HG03097 (cell line): ENCODE measurements around the gene PCNT.
"Not testable (repeated sequence)": the region's sequence is repeated elsewhere in the genome, so short reads cannot be mapped to it uniquely, and the experiment has no call there.

Experiments
- ATAC-seq: cut with Tn5 transposase; IDR thresholded peaks from one replicate; pipeline ENCODE4 v1.9.1; 2021; ENCODE audit not compliant: unreplicated experiment, low FRiP score

The PCNT gene

GRCh38 chr21:46439906-46440305, 116.0 kb downstream of the PCNT start:
- ATAC-seq, result no peak

- no peak for ATAC-seq
These were observed 117.4 kb downstream of the PCNT start for GRCh38 chr21:46441331-46441730.

GRCh38 chr21:46441961-46442498, 118.1 kb downstream of the PCNT start:
- no peak for ATAC-seq

DNA sequence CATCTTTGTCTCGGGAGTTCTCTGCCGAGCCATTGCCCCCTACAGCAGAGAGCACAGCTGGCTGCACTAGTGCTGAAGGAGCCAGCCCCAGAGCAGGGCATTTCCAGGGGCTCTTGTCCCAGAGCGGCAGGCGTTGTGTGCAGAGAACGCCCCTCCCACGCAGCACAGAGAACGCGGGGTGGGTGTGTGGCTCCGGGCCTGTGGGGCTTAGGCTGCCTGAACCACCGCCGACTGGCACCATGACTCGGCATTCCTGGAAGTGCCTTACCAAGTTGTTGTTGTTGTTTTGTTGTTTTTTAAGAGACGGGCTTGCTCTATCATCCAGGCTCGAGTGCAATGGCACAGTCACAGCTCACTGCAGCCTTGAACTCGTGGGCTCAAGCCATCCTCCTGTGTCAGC, 119.0 kb downstream of the PCNT start:
- no peak for ATAC-seq

- no peak for ATAC-seq
These were observed 120.0 kb downstream of the PCNT start for GRCh38 chr21:46443910-46444309.

- ATAC-seq, result no peak
These were observed 124.2 kb downstream of the PCNT start for GRCh38 chr21:46448108-46448507.

- not testable (repeated sequence) for ATAC-seq
These were observed 124.9 kb downstream of the PCNT start for GRCh38 chr21:46448855-46449254.

- ATAC-seq, result no peak
These were observed 128.8 kb downstream of the PCNT start for GRCh38 chr21:46452710-46453109.

GRCh38 chr21:46454142-46454541, 130.2 kb downstream of the PCNT start:
- ATAC-seq, result no peak

DNA sequence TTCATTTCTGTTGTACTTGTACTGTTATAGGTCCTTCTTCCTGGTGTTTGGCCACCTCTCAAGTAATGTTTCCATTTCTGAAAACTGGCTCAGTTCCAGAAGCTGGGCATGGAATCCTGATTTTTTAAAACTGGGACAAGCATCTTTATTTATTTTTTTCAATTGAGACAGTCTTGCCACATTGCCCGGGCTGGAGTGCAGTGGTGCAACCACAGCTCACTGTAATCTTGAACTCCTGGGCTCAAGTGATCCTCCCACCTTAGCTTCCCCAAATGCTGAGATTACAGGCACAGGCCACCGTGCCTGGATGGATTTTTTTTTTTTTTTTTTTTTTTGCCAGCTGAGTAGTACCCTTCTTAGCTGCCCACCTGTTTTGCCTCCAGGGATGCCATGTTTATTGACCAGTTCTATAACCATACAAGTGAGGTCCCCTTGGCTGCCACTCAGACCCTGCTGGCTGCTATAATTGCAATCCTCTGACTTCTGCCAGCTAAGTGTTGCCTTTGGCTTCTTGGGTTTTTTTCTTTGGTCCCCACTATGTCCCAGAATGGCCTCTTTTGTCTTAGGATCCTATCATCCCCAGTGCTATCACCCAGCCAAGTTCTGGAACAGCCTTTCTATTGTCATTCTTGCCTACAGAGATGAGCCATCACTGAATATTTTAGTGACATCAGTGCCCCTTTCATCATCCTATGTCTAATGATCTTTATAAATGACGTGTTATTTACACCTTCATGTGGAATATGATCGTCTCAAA, 130.9 kb downstream of the PCNT start:
- no peak for ATAC-seq

- ATAC-seq, result no peak
These were observed 131.8 kb downstream of the PCNT start for GRCh38 chr21:46455575-46456385.

- no peak for ATAC-seq
These were observed 132.8 kb downstream of the PCNT start for GRCh38 chr21:46456750-46457149.

DNA sequence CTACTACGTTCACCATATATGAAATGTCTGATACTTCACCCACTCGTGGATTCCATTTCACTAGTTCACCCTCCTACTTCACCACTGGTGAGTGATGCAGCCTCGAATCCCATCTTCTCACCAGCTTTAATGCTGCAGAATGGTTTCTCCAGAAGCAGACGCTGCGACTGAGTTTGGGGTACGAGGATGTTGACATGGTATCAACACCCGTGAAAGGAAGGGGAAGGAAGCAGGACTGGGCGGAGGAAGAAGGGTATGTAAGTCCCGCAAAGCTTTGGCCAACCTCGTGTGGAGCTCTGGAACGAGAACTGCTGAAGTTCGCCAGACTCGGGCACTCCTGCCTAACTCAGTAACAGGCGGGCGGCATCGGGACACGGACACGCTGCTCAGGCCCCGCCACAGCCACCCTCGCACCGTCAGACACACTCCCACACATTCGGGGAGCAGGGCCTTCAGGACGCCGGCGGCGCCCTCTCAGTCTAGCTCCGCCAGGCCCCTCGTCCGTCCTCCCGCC, 133.9 kb downstream of the PCNT start:
- peak; percentile 17 for ATAC-seq

DNA sequence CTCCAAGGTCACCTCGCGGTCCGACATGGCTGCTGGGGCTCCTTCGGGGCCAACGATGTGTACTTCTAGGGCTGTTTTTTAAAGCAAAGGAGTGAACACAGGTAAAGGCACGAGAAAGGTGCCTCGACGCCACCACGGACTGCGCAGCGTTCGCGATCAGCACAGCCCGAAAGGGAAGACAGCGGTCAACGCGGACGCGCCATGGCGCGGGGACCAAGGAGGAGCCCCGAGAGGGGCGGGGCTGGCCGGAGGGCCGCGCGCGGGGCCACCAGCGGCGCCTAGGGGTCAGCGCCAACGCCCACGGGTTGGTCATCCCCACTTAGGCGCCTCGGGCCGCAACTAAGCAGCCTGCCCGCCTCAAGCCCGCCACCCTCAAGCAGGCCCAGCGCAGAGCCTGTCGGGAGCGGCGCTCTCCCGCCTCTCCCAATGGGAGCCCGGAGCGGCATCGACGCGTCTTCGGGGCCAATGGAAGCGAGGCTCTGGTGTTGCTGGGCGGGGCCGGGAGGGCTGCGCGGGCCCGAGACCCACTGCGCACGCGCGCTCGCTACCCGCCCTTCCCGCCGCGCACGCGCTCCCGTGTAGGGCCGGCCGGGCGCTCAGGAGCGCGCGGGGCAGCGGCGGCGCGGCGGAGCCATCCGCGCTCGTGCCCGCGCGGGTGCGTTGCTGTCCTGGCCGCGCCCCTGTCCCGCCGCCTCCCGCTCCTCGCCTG, 134.5 kb downstream of the PCNT start, which contains the start of gene DIP2A:
Gene DIP2A, plus strand, starts transcription at position 577 of the 709 bp plus-strand sequence. CDS start 241 bp downstream, outside the sequence.
- ATAC-seq, result peak; percentile 93

- peak; percentile 24 for ATAC-seq
These were observed 135.0 kb downstream of the PCNT start for GRCh38 chr21:46459024-46459355.

DNA sequence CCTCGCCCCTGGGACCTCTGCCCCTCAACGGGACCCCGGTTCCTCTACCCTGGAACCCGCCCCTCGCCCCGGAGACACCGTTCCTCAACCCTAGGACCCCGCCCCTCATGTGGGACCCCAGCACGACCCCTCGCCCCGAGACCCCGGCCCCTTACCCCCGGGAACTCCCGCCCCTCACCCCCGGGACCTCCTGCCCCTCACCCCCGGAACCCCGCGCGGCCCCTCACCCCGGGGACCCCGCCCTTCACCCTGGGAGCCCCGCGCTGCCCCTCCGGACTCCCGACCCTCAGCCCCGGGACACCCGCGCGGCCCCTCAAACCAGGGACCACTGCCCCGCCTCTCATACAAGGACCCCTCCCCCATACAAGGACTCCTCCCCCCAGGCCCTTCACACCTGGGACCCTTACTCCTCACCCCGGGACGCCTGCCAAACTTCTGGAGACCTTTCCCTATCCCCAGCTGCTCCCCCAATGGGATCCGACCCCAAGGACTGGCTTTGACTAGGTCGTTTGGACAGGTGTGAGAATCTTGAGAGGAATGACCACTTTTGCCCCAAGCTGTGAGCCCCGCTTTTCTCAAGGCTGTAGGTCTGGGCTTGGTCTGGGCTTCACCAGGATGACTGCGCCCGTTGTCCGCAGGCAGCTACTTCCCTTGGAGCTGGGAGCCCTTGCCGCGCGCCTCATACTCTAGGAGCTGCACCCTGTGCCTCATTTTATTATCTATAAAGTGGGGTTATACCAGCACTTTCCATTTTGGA, 135.6 kb downstream of the PCNT start:
- no peak for ATAC-seq

- no peak for ATAC-seq
These were observed 138.0 kb downstream of the PCNT start for GRCh38 chr21:46461909-46462308.

DNA sequence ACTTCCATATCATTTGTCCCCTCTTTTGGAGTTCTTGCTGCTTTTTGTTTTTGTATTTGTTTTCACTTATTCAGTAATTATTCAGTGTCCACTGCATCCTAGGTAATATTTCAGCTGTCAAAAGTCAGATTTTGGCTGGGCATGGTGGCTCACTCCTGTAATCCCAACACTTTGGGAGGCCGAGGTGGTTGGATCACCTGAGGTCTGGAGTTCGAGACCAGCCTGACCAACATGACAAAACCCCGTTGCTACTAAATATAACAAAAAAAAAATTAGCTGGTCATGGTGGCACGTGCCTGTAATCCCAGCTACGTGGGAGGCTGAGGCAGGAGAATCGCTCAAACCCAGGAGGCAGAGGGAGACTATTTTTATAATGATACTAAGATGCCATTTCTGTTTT, 141.2 kb downstream of the PCNT start:
- ATAC-seq, result not testable (repeated sequence)

DNA sequence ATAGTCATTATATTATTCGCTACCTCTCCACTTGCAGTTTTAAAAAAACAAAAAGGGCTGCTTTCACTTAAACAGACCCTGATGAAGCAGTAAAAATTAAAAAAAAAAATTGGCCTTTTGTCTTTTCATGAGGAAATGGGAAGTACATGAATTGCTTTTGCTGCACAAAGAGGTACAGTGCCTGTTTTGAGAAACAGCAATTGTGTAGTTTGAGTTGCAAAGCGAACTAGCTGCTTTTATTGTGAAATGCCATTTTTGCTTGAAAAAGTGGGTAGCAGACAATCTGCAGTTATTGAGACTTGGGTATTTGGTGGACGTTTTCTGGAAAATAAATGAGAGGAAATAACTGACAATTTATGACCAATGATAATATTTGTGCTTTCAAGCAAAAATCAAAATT, 141.7 kb downstream of the PCNT start:
- ATAC-seq, result no peak
